A549 (cell line): ENCODE data around the gene JAKMIP1.

Experiments
- CTCF ChIP-seq: fragments of >200 bp; sonication (Bioruptor Twin); formaldehyde crosslinking; IDR thresholded peaks from 3 replicates; pipeline ENCODE4 v1.5.1; 2016
- EHF ChIP-seq: fragments of 250-450 bp; sonication (Bioruptor Pico); IDR thresholded peaks from 2 replicates; pipeline ENCODE4 v1.5.0; 2020; ENCODE audit warnings: mild to moderate bottlenecking
- MAX ChIP-seq: IDR thresholded peaks from 2 replicates; pipeline ENCODE4 v1.6.1; 2012
- POLR2A ChIP-seq: IDR thresholded peaks from 2 replicates; pipeline ENCODE4 v1.6.1; 2012; ENCODE audit warnings: mild to moderate bottlenecking, low read length
- SREBF2 ChIP-seq: fragments of 450-650 bp; IDR thresholded peaks from 2 replicates; pipeline ENCODE4 v1.6.1; 2014; ENCODE audit warnings: mild to moderate bottlenecking, moderate library complexity
- TF ChIP-seq, protein P1 (sequence below): fragments of 250-450 bp; sonication (Bioruptor Pico); IDR thresholded peaks from 2 replicates; pipeline ENCODE4 v1.5.0; 2021; ENCODE audit warnings: mild to moderate bottlenecking, moderate library complexity, borderline replicate concordance

GRCh38 chr4:6221851-6222760, 21.8 kb upstream of the JAKMIP1 start:
- TF ChIP-seq CTCF = no peak
- TF ChIP-seq EHF (CRISPR knock-in tag) = no peak
- TF ChIP-seq, protein P1, sequence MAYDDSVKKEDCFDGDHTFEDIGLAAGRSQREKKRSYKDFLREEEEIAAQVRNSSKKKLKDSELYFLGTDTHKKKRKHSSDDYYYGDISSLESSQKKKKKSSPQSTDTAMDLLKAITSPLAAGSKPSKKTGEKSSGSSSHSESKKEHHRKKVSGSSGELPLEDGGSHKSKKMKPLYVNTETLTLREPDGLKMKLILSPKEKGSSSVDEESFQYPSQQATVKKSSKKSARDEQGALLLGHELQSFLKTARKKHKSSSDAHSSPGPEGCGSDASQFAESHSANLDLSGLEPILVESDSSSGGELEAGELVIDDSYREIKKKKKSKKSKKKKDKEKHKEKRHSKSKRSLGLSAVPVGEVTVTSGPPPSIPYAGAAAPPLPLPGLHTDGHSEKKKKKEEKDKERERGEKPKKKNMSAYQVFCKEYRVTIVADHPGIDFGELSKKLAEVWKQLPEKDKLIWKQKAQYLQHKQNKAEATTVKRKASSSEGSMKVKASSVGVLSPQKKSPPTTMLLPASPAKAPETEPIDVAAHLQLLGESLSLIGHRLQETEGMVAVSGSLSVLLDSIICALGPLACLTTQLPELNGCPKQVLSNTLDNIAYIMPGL = no peak
- no peak for TF ChIP-seq POLR2A
- no peak for TF ChIP-seq SREBF2
- TF ChIP-seq MAX = no peak
